ENCODE results near the gene PTTG1.

GRCh38 chr5:160397492-160397891, 24.2 kb upstream of the PTTG1 start:
- TF ChIP-seq GATA2 (IDR thresholded peaks at IDR 0.05; ENCODE audit: low read depth, low read length) (no peak), GATA3 (IDR thresholded peaks at IDR 0.05; ENCODE audit: low read depth, low read length) (no peak)
